Stimulated activated CD8-positive, alpha-beta memory T cell treated with anti-CD3 and anti-CD28 coated beads, Interleukin-4, amount 100 ng/mL, for 48 hours (primary cell): ENCODE results near the gene NPHP3.
"Not testable (repeated sequence)": the region's sequence is repeated elsewhere in the genome, so short reads cannot be mapped to it uniquely, and the experiment has no call there.

ENCODE experiments used
- DNase-seq: peaks from one replicate; pipeline ENCODE4 v3.0.0-alpha.2; 2020

NPHP3 gene

GRCh38 chr3:132642539-132642847 lies 79.7 kb downstream of the NPHP3 start:
- no peak for DNase-seq

GRCh38 chr3:132641837-132642538 lies 80.2 kb downstream of the NPHP3 start:
- DNase-seq: no peak

- DNase-seq: not testable (repeated sequence)
Measured at GRCh38 chr3:132641427-132641826, 80.8 kb downstream of the NPHP3 start.

- no peak for DNase-seq
Measured at GRCh38 chr3:132638706-132639105, 83.5 kb downstream of the NPHP3 start.

GRCh38 chr3:132637590-132637989 lies 84.6 kb downstream of the NPHP3 start:
- DNase-seq: no peak

- DNase-seq: no peak
Measured at GRCh38 chr3:132635052-132635451, 87.2 kb downstream of the NPHP3 start.
